MCF 10A (cell line): ENCODE data around the gene TCP11X2. TPM values are rescaled to one million over a fixed set of nuclear protein-coding genes. Genes with fewer than 3 reads are reported as not detected.
"Not testable (repeated sequence)": the region's sequence is repeated elsewhere in the genome, so short reads cannot be mapped to it uniquely, and the experiment has no call there.

Experiments
- BruUV-seq: library from RNA; stranded (reverse); fragments of 400-500 nt; replicated peaks from 2 replicates; lab custom pipeline; 2021; lab: Mats Ljungman, UMichigan
- CTCF ChIA-PET: fragments of 300-600 bp; sonication (Branson Sonifier 250); formaldehyde crosslinking; extraction: SDS; loops from one replicate; lab custom pipeline; 2021; ENCODE audit warnings: antibody characterized with exemption, inconsistent platforms; lab: Yijun Ruan, JAX
- POLR2A ChIA-PET: fragments of 300-600, 350-650 bp; sonication (Branson Sonifier 250); formaldehyde crosslinking; extraction: SDS; loops from one replicate; lab custom pipeline; 2020; ENCODE audit warnings: antibody characterized with exemption, inconsistent platforms; lab: Yijun Ruan, JAX
- DNase-seq: peaks from one replicate; pipeline ENCODE4 v3.0.0-alpha.2; 2018; ENCODE audit not compliant: unreplicated experiment
- H3K27ac Mint-ChIP-seq: one replicate; pipeline ENCODE4 v1.8.0; 2022; ENCODE audit warnings: mild to moderate bottlenecking, low read depth, mixed read lengths; ENCODE audit not compliant: unreplicated experiment
- H3K27me3 Mint-ChIP-seq: one replicate; pipeline ENCODE4 v1.8.0; 2022; ENCODE audit warnings: mixed read lengths; ENCODE audit not compliant: insufficient read depth, unreplicated experiment
- H3K36me3 Mint-ChIP-seq: one replicate; pipeline ENCODE4 v1.8.0; 2022; ENCODE audit warnings: mild to moderate bottlenecking, moderate library complexity, mixed read lengths; ENCODE audit not compliant: insufficient read depth, unreplicated experiment
- H3K4me1 Mint-ChIP-seq: one replicate; pipeline ENCODE4 v1.8.0; 2022; ENCODE audit warnings: mixed read lengths; ENCODE audit not compliant: insufficient read depth, unreplicated experiment
- H3K4me3 Mint-ChIP-seq: one replicate; pipeline ENCODE4 v1.8.0; 2022; ENCODE audit warnings: mild to moderate bottlenecking, moderate library complexity, mixed read lengths; ENCODE audit not compliant: unreplicated experiment
- H3K9me3 Mint-ChIP-seq: one replicate; pipeline ENCODE4 v1.8.0; 2022; ENCODE audit warnings: mixed read lengths; ENCODE audit not compliant: unreplicated experiment
- CTCF ChIP-seq: fragments of 200-600 bp; IDR thresholded peaks from one replicate; pipeline ENCODE4 v1.8.0; 2022; ENCODE audit warnings: antibody characterized with exemption, mild to moderate bottlenecking; ENCODE audit not compliant: unreplicated experiment
- intact Hi-C: fragments of 100-400 bp; cut with micrococcal nuclease; formaldehyde crosslinking; loops from 2 replicates; pipeline ENCODE4 v1.14.1; 2022
- total RNA-seq: library from RNA; stranded (reverse); gene quantifications from 2 replicates; pipeline ENCODE4 v1.2.3, GENCODE V29; 2022

Gene TCP11X2
- total RNA-seq, 1 experiment from 2014 or later = not detected

- no peaks in the 10 kb centered on the region for H3K36me3 Mint-ChIP-seq
- DNase-seq = no peak
Observed at GRCh38 chrX:102498732-102499131, 27.1 kb upstream of the TCP11X2 start.

GRCh38 chrX:102491766-102492165 lies 20.2 kb upstream of the TCP11X2 start:
- ChIA-PET POLR2A (no interaction called here), CTCF (no interaction called here)
- peaks cover 46% of the 10 kb centered on the region for H3K27me3 Mint-ChIP-seq
- intact Hi-C loops = no loop called here
- H3K36me3 Mint-ChIP-seq = no peaks in the 10 kb centered on the region
- H3K4me1 Mint-ChIP-seq = no peaks in the 10 kb centered on the region
- no peak for DNase-seq
- H3K27ac Mint-ChIP-seq = no peak overlapping the region
- no TSS peak for BruUV-seq
- TF ChIP-seq CTCF = no peak
- no peaks in the 10 kb centered on the region for H3K9me3 Mint-ChIP-seq
- H3K4me3 Mint-ChIP-seq = no peak overlapping the region

More at GRCh38 chrX:102498732-102499131, 27.1 kb upstream of the TCP11X2 start:
- Mint-ChIP-seq H3K4me3 (no peak overlapping the region), H3K27ac (no peak overlapping the region), H3K9me3 (no peaks in the 10 kb centered on the region), H3K27me3 (peaks cover 32% of the 10 kb centered on the region), H3K4me1 (no peaks in the 10 kb centered on the region)
- POLR2A ChIA-PET = no interaction called here
- CTCF ChIA-PET = interaction anchor here (0.6 kb wide), 1 partner anchor 160 kb away, joined by 3 read pairs; no protein-coding TSS in a partner anchor
- TF ChIP-seq CTCF = no peak
- intact Hi-C loops = no loop called here
- no TSS peak for BruUV-seq

DNA sequence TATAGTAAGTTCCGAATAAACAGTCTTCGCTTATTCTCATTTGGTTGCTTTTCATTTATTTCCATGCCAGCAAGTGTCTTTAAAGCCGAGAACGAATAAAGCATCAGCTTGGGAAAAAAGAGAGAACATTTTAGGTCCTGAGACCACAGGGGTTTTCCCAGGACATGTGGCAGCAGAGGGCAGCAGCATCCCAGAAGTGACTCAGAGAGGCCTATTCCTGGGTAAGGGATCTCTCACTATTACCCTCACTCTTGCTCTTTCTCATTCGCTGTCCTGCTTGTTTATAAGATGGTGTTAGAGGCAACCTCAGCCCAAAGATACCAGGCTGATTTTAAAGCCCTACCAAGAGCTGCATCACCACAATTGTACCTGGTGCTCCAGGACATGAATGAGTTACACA lies 7.2 kb upstream of the TCP11X2 start:
- BruUV-seq, intact Hi-C loops, H3K27me3 Mint-ChIP-seq, POLR2A ChIA-PET, H3K4me3 Mint-ChIP-seq, H3K9me3 Mint-ChIP-seq, CTCF ChIA-PET, H3K36me3 Mint-ChIP-seq, H3K27ac Mint-ChIP-seq, H3K4me1 Mint-ChIP-seq, DNase-seq: not testable (repeated sequence)

DNA sequence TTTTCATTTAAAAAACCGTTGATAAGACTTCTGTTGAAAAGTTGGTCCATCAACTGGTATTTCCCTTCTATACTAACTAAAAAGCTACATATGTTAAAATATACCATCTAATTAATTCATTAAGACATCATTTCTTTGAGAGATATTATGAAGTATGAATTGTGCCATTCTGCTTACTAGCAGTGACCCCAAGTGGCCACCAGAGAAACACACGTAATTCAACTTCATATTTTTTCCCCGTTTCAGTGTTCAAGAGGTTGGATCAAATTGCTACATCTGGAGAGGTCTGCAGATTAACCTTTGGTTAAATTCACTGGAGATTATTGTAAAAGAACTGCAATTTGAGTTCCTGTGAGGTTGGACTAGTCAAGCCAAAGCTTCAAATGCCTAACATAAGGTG lies 1.4 kb downstream of the TCP11X2 start:
- POLR2A ChIA-PET, intact Hi-C loops: not testable (repeated sequence)

DNA sequence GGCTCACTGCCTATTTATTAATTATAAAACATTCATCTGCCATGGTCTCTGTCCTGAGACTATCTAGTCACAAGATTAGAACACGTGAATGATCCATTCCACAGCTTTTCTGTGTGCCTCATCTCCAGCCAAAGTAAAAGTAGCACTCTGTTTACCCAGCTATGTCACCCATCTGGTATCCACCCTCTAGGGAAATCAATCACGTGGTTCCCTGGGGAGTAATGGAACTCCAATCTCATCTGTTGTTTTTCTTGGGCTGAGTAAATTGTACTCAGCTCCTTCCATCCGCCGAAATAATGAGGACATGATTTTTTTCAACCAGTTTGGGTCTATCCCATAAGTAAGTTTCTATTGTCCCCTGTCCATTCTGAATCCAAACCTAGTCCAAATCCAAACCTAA lies 13.0 kb downstream of the TCP11X2 start:
- H3K36me3 Mint-ChIP-seq, POLR2A ChIA-PET, BruUV-seq, H3K9me3 Mint-ChIP-seq, DNase-seq, H3K4me3 Mint-ChIP-seq, CTCF ChIA-PET, intact Hi-C loops, H3K27me3 Mint-ChIP-seq, H3K4me1 Mint-ChIP-seq, H3K27ac Mint-ChIP-seq: not testable (repeated sequence)

More for the DNA sequence above, 1.4 kb downstream of the TCP11X2 start:
- H3K9me3 Mint-ChIP-seq, H3K4me1 Mint-ChIP-seq, H3K4me3 Mint-ChIP-seq, BruUV-seq, DNase-seq, H3K36me3 Mint-ChIP-seq, H3K27ac Mint-ChIP-seq, CTCF ChIA-PET, H3K27me3 Mint-ChIP-seq: not testable (repeated sequence)

DNA sequence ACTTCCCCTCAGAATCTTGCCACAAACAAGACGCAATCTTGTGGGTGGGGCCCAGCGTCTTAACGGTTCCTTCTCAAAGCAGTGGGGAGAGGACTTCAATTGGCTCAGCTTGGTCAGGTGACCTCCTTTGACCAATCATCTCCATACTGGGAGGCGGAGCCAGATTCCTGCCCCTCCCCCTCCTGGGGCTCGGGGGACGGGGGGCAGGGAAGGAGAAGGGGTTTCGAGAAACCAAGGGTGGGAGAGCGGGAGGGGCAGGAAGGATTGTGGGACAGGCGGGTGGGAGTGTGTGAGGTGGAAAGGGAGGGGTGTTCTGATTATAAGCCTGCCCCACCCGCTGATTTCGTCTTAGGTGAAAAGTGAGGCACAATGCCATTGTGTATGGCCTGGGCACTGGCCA lies 31.7 kb downstream of the TCP11X2 start, which contains the start of gene NXF2B:
Gene NXF2B, minus strand, starts transcription at position 101 of the 400 bp plus-strand sequence. CDS start 59,972 bp downstream, outside the sequence.
- intact Hi-C loops = not testable (repeated sequence)

DNA sequence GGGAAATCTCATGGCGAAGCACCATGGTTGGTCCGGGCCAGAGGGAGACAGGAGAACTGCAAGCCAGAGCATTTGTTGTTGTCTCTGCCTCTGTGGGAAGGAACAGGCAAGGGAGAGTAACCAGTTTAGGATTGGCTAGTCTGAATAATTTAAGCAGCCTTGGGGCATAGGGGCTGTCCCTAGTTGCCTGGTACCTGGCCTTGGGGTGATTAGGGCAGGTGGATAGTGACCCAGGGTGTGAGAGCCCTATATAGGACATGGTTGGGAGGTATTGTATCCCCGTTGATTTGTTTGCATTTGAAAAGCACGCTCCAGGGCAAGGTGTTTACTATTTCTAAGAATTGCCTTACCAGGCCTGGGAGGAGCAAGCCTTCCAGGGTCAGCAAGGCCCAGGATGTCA lies 57.1 kb downstream of the TCP11X2 start:
- CTCF ChIA-PET, BruUV-seq, POLR2A ChIA-PET: not testable (repeated sequence)

More for the DNA sequence above, 31.7 kb downstream of the TCP11X2 start, which contains the start of gene NXF2B:
- BruUV-seq, H3K27ac Mint-ChIP-seq, H3K4me1 Mint-ChIP-seq, H3K9me3 Mint-ChIP-seq, H3K36me3 Mint-ChIP-seq, H3K27me3 Mint-ChIP-seq, CTCF ChIA-PET, POLR2A ChIA-PET, H3K4me3 Mint-ChIP-seq, DNase-seq: not testable (repeated sequence)

More for the DNA sequence above, 57.1 kb downstream of the TCP11X2 start:
- intact Hi-C loops, H3K36me3 Mint-ChIP-seq, DNase-seq, H3K4me1 Mint-ChIP-seq, H3K4me3 Mint-ChIP-seq, H3K27me3 Mint-ChIP-seq, H3K27ac Mint-ChIP-seq, H3K9me3 Mint-ChIP-seq: not testable (repeated sequence)
